ENCODE results near the gene NUCKS1.
"Not testable (repeated sequence)": the region's sequence is repeated elsewhere in the genome, so short reads cannot be mapped to it uniquely, and the experiment has no call there.

The NUCKS1 gene

DNA sequence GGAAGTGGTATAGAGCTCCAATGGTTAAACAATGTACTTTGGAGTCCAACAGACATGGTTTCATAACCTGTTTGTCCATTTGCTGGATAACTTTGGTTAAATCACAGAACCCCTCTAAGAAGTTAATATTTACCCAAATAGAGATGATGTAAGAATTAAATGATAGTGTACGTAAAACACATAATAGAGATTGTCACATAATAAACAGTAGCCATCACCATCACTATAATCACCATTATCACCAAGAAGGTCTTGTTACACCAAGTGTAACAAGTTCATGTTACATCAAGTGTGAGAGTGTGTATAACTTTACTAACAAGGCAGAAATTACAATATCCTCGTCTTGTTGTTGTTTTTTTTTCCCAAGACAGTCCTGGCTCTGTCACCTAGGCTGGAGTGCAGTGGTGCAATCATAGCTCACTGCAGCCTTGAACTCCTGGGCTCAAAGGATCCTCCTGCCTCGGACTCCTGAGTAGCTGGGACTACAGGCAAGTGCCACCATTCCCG is 23.3 kb downstream of the NUCKS1 start:
- no peak for DNase-seq

DNA sequence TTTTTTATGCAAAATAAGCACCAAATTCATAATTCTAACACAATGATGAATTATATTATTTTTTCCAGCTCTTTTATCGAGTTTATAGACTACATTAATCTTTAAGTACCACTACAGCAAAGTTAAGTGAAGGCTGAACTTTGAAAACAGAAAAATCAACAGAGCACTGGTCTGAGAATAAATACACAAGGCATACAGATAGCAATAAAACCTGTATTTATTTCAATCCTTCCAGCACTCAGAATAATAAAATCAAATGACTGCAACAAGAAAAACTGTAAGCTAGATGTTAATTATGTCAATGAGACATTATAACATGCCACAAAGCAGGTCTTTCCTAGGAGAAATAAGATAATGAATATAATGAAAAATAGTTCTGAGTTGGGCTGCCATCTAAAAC is 24.5 kb downstream of the NUCKS1 start:
- no peak for DNase-seq

DNA sequence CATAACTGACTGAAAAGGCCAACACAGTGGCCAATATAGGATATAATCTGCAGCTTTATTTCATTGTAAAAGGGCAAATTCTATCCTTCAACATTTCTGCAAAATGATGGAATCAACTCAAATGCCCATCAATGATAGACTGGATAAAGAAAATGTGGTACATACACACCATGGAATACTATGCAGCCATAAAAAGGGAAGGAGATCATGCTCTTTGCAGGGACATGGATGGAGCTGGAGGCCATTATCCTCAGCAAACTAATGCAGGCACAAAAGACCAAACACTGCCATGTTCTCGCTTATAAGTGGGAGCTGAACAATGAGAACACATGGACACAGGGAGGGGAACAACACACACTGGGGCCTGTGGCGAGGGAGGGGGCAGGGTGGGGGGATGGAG is 29.2 kb downstream of the NUCKS1 start:
- DNase-seq = not testable (repeated sequence)

DNA sequence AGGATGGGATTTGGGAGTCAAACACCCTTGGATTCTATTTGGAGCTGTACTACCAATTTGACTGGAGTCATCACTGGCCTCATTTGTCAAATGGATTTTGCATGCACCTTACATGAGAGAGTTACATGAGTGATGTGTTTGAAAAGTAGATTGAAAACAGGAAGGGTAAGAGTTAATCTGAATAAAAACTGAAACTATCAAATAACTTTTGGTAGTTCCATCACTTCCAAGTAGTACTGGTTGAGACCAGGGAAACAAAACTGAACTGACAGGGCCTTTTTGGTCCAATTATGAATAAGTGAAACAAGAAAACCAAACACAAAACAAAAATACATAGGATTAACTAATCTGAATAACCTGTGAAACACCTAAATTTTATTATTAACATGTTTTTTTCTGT is 30.2 kb downstream of the NUCKS1 start:
- no peak for DNase-seq

DNA sequence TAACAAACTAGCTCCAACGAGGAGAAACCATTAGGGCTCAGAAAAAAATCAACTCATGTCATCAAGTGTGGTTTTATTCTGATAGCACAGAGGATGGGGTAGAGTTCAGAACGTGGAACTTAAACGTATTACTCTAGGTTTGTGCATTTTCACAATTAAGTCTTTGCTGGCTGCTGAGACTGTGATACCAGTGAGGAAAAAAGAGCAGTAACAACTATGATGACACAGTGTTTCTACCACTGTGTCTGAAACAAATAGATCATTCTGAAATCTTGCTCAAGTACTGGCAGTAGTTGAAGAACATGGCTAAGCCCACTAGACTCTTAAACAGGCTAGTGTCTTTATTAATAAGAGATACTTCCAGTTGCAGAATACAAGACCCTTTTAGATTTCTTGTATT is 31.0 kb downstream of the NUCKS1 start:
- no peak for DNase-seq

DNA sequence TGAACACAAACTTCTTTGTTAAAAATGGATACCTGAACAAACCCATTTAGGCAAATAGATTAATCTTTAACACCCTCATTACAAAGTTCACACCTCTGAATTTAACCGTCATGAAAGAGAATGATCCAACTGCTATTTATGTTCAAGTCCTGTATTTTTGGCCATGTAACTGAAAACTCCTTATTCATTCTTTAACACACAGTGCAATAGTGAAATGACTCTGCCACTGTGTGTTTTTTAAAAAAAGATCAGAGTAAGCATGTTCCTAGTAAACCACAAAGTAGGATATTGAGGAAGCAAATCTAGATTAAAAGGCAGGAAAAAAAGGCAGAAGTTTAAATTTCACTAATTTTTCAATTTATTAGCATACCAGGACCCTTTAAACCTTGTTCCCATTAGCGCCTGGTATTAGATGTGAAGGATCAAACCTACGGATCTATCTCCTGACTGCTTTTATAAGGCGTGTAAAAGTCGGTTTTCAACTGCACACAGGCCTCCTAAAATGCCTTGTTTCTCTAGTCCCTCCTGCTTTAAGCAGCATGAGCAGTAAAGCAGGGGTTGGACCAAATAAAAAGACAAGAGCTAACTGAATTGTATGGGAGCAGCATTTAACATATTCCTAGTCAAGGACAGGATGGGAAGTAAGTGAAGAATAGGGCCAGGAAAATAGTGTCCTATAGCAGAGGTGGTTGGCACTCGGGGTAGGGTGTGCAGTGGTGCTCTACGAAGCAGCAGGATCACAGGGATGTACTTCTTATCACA is 33.4 kb downstream of the NUCKS1 start:
- no peak for DNase-seq

DNA sequence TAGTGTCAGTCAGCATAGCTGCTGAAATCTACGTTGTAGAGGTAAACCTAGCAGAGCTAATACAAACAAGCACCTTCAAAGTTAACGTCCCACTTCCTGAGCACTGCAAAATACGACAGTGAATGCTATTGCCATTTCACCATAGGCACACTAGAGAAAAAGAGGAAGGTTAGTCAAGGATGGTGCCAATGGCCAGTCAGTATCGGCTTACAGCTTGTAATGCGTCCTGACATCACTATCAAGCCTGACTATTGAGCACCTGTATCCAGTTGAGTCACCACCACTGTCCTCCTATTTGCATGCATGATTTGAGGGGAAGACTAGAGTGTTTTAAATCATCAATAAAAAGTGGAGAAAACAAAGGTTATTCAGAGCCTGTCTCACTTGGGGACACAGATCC is 34.4 kb downstream of the NUCKS1 start:
- no peak for DNase-seq

DNA sequence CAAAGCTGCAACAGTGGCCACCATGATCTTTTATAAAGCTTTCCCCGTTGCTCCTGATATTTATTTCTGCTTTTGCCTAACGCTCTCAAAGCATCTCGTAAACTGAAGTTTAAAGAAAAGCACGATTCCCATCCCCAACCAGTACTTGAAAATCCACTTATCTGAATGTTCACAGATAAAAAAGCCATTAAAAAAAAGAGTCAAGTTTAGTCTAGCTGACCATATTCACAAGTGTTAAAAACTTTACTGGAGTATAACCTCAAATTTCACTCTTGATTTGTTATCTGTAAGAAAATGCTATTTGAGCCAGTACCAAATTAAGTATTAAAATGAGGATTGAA is 35.1 kb downstream of the NUCKS1 start:
- no peak for DNase-seq

DNA sequence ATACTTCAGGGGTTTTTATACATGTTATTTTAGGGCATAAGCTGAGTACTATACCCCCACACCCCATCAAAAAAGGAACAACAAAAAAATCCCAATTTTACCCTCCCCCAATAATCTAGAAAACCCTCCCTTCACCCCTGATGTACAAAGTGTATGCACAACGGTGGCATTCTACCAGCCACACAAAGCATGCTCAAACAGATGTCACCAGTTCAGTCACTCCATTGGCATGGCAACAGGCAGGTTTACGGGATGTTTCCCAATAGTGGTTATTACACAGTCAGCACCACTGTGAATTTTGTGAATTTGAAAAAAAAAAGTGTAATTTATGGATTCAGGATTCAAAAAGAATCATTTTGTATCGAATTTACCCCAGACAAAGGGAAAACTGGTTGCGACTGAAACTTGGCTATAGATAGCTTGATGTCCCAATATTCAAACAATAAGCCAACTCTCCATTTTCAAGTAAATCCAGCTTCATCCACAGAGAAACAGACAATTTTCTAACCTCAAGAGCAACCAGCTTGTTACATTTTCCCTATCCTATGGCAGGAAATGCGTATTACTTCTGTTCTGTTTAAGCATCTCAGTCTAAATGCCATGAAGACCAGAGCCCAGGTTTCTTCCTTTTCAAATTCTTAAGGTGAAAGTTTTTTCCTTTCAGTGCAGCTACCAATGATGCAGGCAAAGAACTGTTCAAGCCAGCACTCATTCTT is 35.6 kb downstream of the NUCKS1 start:
- no peak for DNase-seq

DNA sequence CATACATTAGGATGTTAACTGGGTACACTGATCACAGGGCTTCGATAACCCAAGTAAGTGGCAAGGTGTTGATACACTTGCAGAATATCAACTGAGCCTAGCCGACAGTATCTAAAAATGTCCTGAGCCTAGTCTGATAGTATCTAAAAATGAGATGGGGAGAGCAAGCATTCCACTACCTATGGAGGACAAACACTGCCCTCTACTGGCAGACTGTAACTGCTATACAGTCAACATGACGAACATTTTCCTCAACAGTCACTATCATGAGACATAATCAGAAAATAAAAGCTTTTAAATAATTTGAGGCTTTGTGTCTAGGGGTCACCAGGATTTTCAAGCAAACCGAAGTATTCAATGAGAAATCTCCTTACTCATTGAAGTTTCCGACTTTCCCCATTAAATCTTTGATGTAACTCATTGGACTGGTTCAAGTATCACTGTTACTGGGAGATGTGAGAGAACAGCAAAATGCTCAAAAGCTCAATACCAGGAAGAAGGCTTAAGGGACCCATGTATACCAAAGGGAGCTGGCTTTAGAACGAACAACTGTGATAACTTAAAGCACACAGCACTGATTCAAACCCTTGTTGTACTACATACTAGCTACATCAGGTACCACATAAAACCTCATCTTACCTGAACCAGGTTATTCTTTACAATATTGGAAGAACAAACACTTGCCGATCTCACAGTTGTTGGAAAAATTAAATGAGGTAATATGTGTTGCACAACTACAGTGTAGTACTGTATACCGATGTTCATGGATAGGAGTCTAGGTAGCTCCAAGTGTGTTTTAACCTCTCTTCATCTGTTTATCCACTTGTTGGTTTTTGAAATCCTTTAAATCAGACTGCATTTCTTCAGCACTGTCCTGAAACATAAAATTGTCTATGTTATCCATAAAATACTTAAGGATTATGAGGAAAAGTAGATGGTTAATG is 38.6 kb downstream of the NUCKS1 start:
- DNase-seq = peak; percentile 94

DNA sequence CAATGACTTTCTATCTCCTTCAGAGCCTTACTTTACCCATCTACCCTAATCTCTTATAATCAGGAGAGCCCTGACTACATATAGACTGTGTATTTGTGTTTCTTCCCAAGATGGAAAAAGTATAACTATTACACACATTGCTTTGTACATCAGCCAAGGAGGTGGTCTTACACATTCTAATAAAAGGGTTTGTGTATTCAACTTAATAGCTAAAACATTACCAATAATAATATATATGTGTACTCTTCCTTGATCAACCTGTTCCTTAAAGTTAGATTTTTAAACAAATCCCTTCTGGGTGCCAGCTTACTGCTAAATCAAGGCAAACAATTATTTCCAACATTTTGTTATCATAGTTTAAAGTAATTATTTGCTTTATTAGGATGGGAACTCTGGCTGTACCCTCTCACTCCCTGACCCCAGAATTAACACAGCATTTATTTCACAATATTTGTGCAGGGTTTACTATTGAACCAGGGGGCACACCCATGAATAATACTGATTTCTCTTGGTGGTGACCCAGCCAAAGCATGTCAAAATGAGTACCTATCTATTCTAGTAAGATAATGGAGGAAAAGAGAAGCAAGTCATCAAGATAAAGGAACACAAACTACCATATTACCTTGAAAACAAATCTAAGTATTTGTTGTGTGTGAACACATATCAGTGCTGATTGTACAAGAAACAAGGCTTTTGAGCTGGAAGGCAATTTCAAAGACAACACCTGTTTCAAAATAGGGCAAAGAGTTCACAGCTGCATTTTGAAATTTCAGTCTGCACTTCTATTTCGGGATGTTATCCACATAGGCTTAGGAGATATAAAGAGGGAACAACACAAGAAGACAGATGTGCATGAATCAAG is 39.5 kb downstream of the NUCKS1 start:
- DNase-seq = no peak

DNA sequence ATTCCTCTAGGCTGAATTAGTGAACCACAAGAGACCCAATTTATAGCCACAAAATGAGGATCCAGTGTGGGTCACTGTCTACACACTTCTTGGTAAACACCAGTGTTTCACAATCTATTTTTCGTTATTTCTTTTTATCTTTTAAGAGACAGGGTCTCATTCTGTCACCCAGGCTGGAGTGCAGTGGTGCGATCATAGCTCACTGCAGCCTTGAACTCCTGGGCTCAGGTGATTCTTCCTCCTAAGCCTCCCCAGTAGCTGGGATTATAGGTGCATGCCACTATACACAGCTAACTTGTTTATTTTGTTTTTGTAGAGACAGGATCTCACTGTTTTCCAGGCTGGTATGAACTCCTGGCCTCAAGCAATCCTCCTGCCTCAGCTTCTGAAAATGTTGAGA is 40.3 kb downstream of the NUCKS1 start:
- no peak for DNase-seq

DNA sequence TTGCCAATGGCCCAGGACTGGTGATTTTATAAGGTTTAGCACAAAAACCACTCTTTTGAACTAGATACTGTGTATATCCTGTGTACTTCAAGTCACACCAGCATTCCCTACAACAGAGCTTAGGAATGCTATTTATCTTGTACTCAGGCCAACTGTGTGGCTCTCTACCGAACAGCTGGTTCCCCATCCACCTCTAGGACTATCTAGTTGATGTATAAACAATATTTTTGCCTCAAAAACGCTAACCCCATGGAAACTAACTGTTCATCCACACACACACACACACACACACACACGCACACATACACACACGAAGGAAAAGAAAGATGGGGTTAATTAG is 41.0 kb downstream of the NUCKS1 start:
- DNase-seq = no peak

DNA sequence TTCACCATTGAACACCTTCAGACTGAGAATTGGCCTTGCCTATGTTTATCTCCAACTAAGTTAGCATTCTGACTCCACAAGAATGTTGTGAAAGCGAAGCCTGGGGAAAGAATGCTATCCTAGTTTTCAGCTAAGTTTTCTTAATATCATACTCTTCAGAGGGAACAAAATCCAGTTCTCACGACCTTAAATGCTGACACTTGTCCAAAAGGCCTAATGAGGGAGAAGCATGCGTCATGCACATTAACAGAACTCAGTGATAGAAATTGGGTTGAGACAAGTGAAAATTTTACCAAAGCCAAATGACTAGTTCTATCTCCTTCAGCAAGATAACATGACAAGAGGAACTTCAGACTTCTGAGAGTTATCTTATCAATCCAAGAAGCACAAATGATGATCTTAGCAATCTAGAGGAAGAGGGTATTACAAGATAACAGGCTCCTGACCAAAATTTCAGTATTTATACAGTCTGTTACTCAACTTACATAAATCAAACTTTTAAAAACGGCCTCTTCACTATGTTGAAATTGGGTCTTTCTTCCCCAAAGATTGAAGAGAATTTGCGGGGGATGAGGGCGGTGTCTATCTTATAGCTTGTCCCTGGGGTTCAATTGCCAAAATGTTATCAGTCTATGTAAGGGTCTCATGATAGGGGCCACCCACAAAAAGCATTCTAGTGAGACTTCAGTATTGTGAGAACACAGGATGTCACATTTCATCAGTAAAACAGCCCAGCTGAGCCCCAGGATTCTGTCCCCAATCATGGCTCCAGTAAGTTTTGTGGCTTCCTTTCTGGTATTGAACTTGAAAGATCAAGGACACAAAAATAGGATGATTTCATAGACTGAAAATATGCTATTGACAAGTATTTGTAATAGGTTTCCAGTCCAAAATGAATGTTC is 43.1 kb downstream of the NUCKS1 start:
- DNase-seq = no peak

DNA sequence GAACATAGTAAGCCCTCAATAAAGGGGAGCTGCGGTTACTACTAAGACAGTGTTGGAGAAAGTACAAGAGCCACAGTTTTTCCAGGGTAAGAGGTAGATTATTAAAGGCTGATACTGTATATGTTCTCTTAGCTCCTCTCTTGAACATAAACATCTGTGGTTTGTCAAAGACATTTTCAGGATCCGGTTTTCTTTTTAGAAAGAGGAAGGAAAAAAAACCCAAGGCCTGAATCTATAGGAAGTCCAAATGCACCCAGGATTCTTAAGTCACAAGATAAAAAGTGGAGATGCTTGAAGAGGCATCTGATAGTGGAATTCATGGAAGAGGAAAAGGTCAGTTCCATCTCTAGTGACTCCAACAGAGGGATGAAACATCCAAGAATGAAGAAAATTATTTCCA is 45.1 kb downstream of the NUCKS1 start:
- no peak for DNase-seq

DNA sequence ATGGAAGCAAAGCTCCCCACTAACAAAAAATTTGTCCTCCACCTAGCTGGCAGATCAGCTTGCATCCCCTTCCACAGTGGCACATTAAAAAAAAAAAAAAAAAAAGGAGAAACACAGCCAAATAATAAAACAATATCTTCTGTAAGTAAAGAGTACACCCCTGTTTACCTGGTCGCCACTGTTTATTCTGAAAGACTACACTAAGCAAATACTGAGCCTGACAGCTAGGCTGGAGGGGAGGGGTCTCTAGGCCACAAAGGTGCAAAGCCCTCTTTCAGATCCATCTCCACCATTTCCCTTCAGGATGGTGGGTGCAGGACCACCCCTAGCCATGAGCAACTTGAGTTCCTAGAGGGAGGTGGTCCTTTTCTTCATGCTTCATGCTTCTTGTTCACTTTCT is 46.9 kb downstream of the NUCKS1 start:
- no peak for DNase-seq

DNA sequence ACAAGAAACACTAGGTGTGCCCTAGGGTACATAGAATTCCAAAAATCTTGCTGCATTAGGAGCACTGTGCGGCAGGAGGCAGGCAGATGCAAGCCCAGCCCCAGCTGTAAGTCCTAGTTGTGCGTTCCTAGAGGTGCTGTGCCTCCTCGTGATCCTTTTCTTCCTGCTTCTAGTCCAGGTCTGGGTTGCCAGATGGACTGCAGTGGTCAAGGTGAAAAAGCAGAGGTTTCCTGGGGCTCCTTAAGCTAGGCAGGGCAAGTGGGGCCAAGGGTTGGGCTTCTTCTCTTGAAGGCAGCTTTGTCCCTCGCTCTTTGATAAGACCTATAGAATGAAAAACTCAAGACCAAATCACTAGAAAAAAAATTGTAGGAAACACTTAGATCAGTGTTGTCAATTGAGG is 48.1 kb downstream of the NUCKS1 start:
- no peak for DNase-seq

DNA sequence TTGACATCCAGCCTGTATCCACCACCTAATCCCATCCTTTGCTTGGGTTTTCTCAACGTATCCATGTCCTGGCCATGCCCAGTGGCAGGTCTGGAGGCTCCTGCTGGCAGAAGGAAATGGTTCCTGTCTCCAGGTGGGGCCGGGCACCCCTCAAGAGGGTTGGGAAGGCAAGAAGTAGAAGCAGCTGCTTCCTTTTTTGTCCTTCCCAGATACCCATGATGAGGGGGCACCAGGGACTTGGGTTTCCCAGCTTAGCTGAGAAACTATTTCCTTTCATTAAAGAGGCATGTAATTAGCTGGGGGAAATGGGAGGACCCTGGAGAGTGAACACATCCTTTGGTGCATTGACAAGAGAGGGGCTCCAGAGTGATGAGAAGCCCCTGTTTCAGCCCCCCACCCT is 48.6 kb downstream of the NUCKS1 start:
- no peak for DNase-seq

DNA sequence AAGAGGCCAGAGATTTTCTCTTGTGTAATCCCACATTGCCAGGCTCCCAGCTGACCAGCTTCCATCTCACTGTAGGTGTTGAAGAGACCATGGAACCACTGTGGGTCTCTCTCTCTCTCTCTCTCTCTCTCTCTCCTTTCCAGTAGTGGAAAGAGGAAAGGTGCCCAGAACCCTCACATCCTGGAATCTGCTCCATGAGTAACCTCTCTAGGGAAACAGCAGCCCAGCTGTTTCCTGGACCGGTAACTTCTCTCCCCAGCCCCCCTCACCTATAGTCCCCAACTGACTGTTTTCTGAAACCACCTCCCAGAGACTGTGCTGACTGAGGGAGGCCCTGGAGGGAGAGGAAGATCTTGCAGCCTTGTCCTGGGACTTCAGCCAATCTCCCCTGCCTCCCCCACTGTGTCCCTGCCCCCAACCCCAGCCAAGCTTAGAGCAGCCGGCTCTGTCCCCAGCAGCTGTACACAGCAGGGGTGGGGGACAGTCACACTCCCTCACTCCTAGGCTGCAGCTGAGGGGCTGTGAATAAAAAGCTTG is 49.0 kb downstream of the NUCKS1 start:
- no peak for DNase-seq

DNA sequence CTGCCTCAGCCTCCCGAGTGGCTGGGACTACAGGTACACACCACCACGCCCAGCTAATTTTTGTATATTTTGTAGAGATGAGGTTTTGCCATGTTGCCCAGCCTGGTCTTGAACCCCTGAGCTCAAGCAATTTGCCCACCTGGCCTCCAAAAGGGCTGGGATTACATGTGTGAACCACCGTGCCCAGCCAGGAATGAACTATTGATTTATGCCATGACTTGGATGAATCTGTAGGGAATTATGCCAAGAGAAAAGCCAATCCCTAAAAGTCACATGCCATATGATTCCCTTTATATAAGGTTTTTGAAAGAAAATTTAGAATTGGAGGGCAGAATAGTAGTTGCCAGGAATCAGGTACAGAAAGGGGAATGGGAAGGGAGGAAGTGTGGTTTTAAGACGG is 50.6 kb downstream of the NUCKS1 start:
- DNase-seq = no peak

DNA sequence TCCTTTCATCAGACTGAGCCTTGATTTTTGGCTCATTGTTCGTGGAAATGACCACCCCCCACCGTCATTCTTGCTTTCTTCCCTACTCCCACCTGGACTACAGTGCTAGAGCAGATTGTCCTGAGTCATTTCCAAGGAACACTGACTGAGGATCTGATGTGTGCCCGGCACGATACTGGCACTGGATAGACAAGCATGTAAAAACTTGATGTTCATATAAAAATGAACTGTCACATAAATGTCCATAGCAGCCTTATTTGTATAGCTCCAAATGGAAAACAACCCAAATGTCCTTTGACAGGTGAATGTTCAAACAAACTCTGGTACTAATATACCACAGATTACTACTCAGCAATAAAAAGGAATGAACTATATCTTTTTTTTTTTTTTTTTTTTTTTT is 51.1 kb downstream of the NUCKS1 start:
- no peak for DNase-seq
